ENCODE measurements around the gene RGPD8. TPM values are rescaled to one million over a fixed set of nuclear protein-coding genes. Genes with fewer than 3 reads are reported as not detected.
"Not testable (repeated sequence)": the region's sequence is repeated elsewhere in the genome, so short reads cannot be mapped to it uniquely, and the experiment has no call there.

The RGPD8 gene
- total and polyA plus RNA-seq, 7 donors = 1.2 to 8.1 (median 5.8) TPM; not detected in 1

GRCh38 chr2:112424553-112424952 lies 8.9 kb downstream of the RGPD8 start:
- ATAC-seq; H3K9me3 ChIP-seq; H3K27me3 ChIP-seq (ENCODE audit: insufficient read depth in 3 of 3, low read length in 2 of 3); H3K27ac ChIP-seq; DNase-seq; H3K4me3 ChIP-seq; H3K36me3 ChIP-seq (ENCODE audit: insufficient read depth in 1 of 2, low read depth in 1 of 2); H3K4me1 ChIP-seq; intact Hi-C loops (cut with DNase I): not testable (repeated sequence)
- 100% methylated on average over 1 to 2 of the region's 3 CpGs; no CpG with 5 or more reads in 1 of the 3 donors for WGBS, 3 donors

- H3K4me1 ChIP-seq; DNase-seq; H3K27me3 ChIP-seq (ENCODE audit: insufficient read depth in 3 of 3, low read length in 2 of 3); H3K36me3 ChIP-seq (ENCODE audit: insufficient read depth in 1 of 2, low read depth in 1 of 2); H3K4me3 ChIP-seq; H3K9me3 ChIP-seq; ATAC-seq; intact Hi-C loops (cut with DNase I); H3K27ac ChIP-seq: not testable (repeated sequence)
- WGBS, 3 donors = 68 to 85% (median 84%) methylated on average over 3 of the region's 3 CpGs
Observed at GRCh38 chr2:112416860-112417259, 16.6 kb downstream of the RGPD8 start.

GRCh38 chr2:112360055-112360454 lies 73.4 kb downstream of the RGPD8 start:
- DNase-seq; H3K36me3 ChIP-seq (ENCODE audit: insufficient read depth in 1 of 2, low read depth in 1 of 2); H3K27me3 ChIP-seq (ENCODE audit: insufficient read depth in 3 of 3, low read length in 2 of 3); ATAC-seq; H3K27ac ChIP-seq; H3K4me1 ChIP-seq; H3K4me3 ChIP-seq; intact Hi-C loops (cut with DNase I); H3K9me3 ChIP-seq: not testable (repeated sequence)
- WGBS, 3 donors = 95 to 97% (median 96%) methylated on average over 7 of the region's 7 CpGs

- intact Hi-C loops (cut with DNase I); H3K4me1 ChIP-seq; H3K36me3 ChIP-seq (ENCODE audit: insufficient read depth in 1 of 2, low read depth in 1 of 2); H3K9me3 ChIP-seq; H3K27ac ChIP-seq; DNase-seq; H3K27me3 ChIP-seq (ENCODE audit: insufficient read depth in 3 of 3, low read length in 2 of 3); H3K4me3 ChIP-seq; ATAC-seq: not testable (repeated sequence)
- WGBS, 3 donors = 83 to 89% (median 87%) methylated on average over 2 of the region's 2 CpGs
Observed at GRCh38 chr2:112354335-112354734, 79.1 kb downstream of the RGPD8 start.

- ATAC-seq; H3K27ac ChIP-seq; DNase-seq; intact Hi-C loops (cut with DNase I); H3K9me3 ChIP-seq; H3K4me3 ChIP-seq; H3K4me1 ChIP-seq; H3K27me3 ChIP-seq (ENCODE audit: insufficient read depth in 3 of 3, low read length in 2 of 3); H3K36me3 ChIP-seq (ENCODE audit: insufficient read depth in 1 of 2, low read depth in 1 of 2): not testable (repeated sequence)
- WGBS, 3 donors = 90 to 94% (median 93%) methylated on average over 14 to 15 of the region's 25 CpGs
Observed at GRCh38 chr2:112352809-112353603, 80.4 kb downstream of the RGPD8 start.

GRCh38 chr2:112352292-112352691 lies 81.2 kb downstream of the RGPD8 start:
- H3K27ac ChIP-seq; H3K36me3 ChIP-seq (ENCODE audit: insufficient read depth in 1 of 2, low read depth in 1 of 2); H3K27me3 ChIP-seq (ENCODE audit: insufficient read depth in 3 of 3, low read length in 2 of 3); H3K4me1 ChIP-seq; DNase-seq; H3K9me3 ChIP-seq; intact Hi-C loops (cut with DNase I); ATAC-seq; H3K4me3 ChIP-seq: not testable (repeated sequence)
- WGBS, 3 donors = 88 to 99% (median 95%) methylated on average over 2 of the region's 2 CpGs

- ATAC-seq = no peak
- intact Hi-C loops (cut with DNase I) = no loop called here
- H3K27me3 ChIP-seq (ENCODE audit: insufficient read depth in 3 of 3, low read length in 2 of 3) = no peaks in the 10 kb centered on the region
- no peaks in the 10 kb centered on the region for H3K4me1 ChIP-seq
- TF ChIP-seq CTCF (IDR thresholded peaks at IDR 0.05) = no peak
- no peak overlapping the region for H3K27ac ChIP-seq
- WGBS, 3 donors = 88 to 91% (median 90%) methylated on average over 30 of the region's 30 CpGs
- no peak overlapping the region for H3K4me3 ChIP-seq
- DNase-seq = no peak
- no peaks in the 10 kb centered on the region for H3K36me3 ChIP-seq (ENCODE audit: insufficient read depth in 1 of 2, low read depth in 1 of 2)
- H3K9me3 ChIP-seq = no peaks in the 10 kb centered on the region
Observed at GRCh38 chr2:112345030-112346027, 88.1 kb downstream of the RGPD8 start.
